Rectal smooth muscle tissue (tissue), 1 donor: ENCODE measurements around the gene RNF17.

Experiments used
- H3K27ac ChIP-seq: one replicate; pipeline ENCODE4 v1.7.0; 2013; ENCODE audit warnings: low read depth, low read length, inconsistent platforms
- H3K27me3 ChIP-seq: one replicate; pipeline ENCODE4 v1.7.0; 2013; ENCODE audit warnings: low read length; ENCODE audit not compliant: control insufficient read depth, insufficient read depth
- H3K36me3 ChIP-seq: one replicate; pipeline ENCODE4 v1.7.0; 2013; ENCODE audit warnings: low read length; ENCODE audit not compliant: control insufficient read depth, insufficient read depth
- H3K4me1 ChIP-seq: one replicate; pipeline ENCODE4 v1.7.0; 2013; ENCODE audit warnings: low read length; ENCODE audit not compliant: control insufficient read depth, insufficient read depth
- H3K4me3 ChIP-seq: one replicate; pipeline ENCODE4 v1.7.0; 2013; ENCODE audit warnings: low read length
- H3K9ac ChIP-seq: one replicate; pipeline ENCODE4 v1.7.0; 2013; ENCODE audit warnings: low read length

RNF17 gene

GRCh38 chr13:24922745-24923591 lies 159.0 kb downstream of the RNF17 start:
- peak overlapping the region; percentile 99 for H3K27ac ChIP-seq
- no peaks in the 10 kb centered on the region for H3K27me3 ChIP-seq
- H3K36me3 ChIP-seq, result no peaks in the 10 kb centered on the region
- H3K9ac ChIP-seq, result peak overlapping the region; percentile 97
- peak overlapping the region; percentile 89 for H3K4me3 ChIP-seq
- no peaks in the 10 kb centered on the region for H3K4me1 ChIP-seq

- Histone ChIP-seq H3K27me3 (no peaks in the 10 kb centered on the region), H3K4me3 (no peak overlapping the region), H3K27ac (no peak overlapping the region), H3K36me3 (no peaks in the 10 kb centered on the region), H3K4me1 (no peaks in the 10 kb centered on the region), H3K9ac (no peak overlapping the region)
Observed at GRCh38 chr13:24925318-24926231, 161.6 kb downstream of the RNF17 start.

- Histone ChIP-seq H3K36me3 (no peaks in the 10 kb centered on the region), H3K27me3 (no peaks in the 10 kb centered on the region), H3K27ac (no peak overlapping the region), H3K4me1 (no peaks in the 10 kb centered on the region), H3K4me3 (no peak overlapping the region), H3K9ac (no peak overlapping the region)
Observed at GRCh38 chr13:24927810-24928404, 163.9 kb downstream of the RNF17 start.

- Histone ChIP-seq H3K4me1 (no peaks in the 10 kb centered on the region), H3K4me3 (no peak overlapping the region), H3K9ac (no peak overlapping the region), H3K27me3 (no peaks in the 10 kb centered on the region), H3K27ac (no peak overlapping the region), H3K36me3 (no peaks in the 10 kb centered on the region)
Observed at GRCh38 chr13:24929196-24929595, 165.2 kb downstream of the RNF17 start.
